DOHH2 (cell line): ENCODE data around the gene ZNF248.

Source experiments
- H3F3A ChIP-seq: fragments of 200-600 bp; sonication (generic), shearing (Covaris generic); 2 replicates; pipeline ENCODE4 v1.6.0; 2016; ENCODE audit warnings: antibody characterized with exemption, mild to moderate bottlenecking; ENCODE audit not compliant: control insufficient read depth, insufficient read depth
- H3K27ac ChIP-seq: fragments of 200-600 bp; sonication (generic); 2 replicates; pipeline ENCODE4 v1.5.1; 2014; ENCODE audit warnings: low read depth, mild to moderate bottlenecking, low read length, moderate library complexity
- H3K27me3 ChIP-seq: fragments of 200-600 bp; sonication (generic); 2 replicates; pipeline ENCODE4 v1.6.1; 2014; ENCODE audit warnings: mild to moderate bottlenecking, low read length, mixed read lengths; ENCODE audit not compliant: control insufficient read depth
- H3K36me3 ChIP-seq: fragments of 200-600 bp; sonication (generic); 2 replicates; pipeline ENCODE4 v1.6.1; 2014; ENCODE audit warnings: mild to moderate bottlenecking, low read length, moderate library complexity, mixed read lengths; ENCODE audit not compliant: control insufficient read depth
- H3K4me1 ChIP-seq: fragments of 200-600 bp; sonication (generic); 2 replicates; pipeline ENCODE4 v1.6.1; 2014; ENCODE audit warnings: mild to moderate bottlenecking, low read length, mixed read lengths; ENCODE audit not compliant: control insufficient read depth
- H3K4me2 ChIP-seq: fragments of 200-600 bp; sonication (generic); 2 replicates; pipeline ENCODE4 v1.6.0; 2014; ENCODE audit warnings: mild to moderate bottlenecking, low read length, moderate library complexity
- H3K4me3 ChIP-seq: fragments of 200-600 bp; sonication (generic); 2 replicates; pipeline ENCODE4 v1.5.1; 2014; ENCODE audit warnings: mild to moderate bottlenecking, low read length, mixed read lengths
- H3K79me2 ChIP-seq: fragments of 200-600 bp; sonication (generic); 2 replicates; pipeline ENCODE4 v1.6.1; 2014; ENCODE audit warnings: mild to moderate bottlenecking, low read length, mixed read lengths; ENCODE audit not compliant: control insufficient read depth
- H3K9me2 ChIP-seq: fragments of 200-600 bp; sonication (generic); replicated peaks from 2 replicates; pipeline ENCODE4 v1.6.1; 2014; ENCODE audit warnings: mild to moderate bottlenecking, low read length, mixed read lengths; ENCODE audit not compliant: control insufficient read depth
- H3K9me3 ChIP-seq: fragments of 200-600 bp; sonication (generic); 2 replicates; pipeline ENCODE4 v1.6.1; 2014; ENCODE audit warnings: antibody characterized with exemption, low read length, mixed read lengths; ENCODE audit not compliant: control insufficient read depth, insufficient read depth
- H4K20me1 ChIP-seq: fragments of 200-600 bp; sonication (generic); 2 replicates; pipeline ENCODE4 v1.6.0; 2014; ENCODE audit warnings: low read depth, mild to moderate bottlenecking, antibody characterized with exemption, low read length, moderate library complexity; ENCODE audit not compliant: control insufficient read depth, insufficient read depth
- EZH2phosphoT487 ChIP-seq: fragments of 200-600 bp; sonication (generic); IDR thresholded peaks from 2 replicates; pipeline ENCODE4 v1.6.1; 2017; ENCODE audit warnings: borderline replicate concordance, mild to moderate bottlenecking, antibody characterized with exemption, low read length, moderate library complexity, mixed read lengths
- TF ChIP-seq, protein P1 (sequence below): fragments of 200-600 bp; sonication (generic); IDR thresholded peaks from one replicate; pipeline ENCODE4 v1.5.1; 2014; ENCODE audit warnings: antibody characterized with exemption, mild to moderate bottlenecking, low read depth, low read length; ENCODE audit not compliant: poor library complexity, severe bottlenecking

The ZNF248 gene

DNA sequence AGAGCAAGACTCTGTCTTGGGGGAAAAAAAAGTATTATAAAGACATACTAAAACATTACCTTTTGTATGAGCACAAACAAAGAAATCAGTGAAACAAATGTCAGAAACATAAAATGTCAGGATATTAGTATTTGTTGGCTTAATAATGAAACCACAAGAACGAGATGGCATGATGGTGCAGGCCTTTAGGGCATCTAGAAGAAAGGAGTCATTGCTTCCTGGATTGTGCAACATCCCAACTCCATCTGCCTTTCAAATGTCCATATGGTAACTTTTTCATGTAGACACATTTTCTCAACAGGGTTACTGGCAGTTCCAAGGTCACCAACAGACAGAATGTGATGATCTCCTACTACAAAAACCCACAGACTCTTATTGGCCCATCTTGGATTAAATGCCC, 96.6 kb downstream of the ZNF248 start:
- no peaks in the 10 kb centered on the region for H3K4me1 ChIP-seq
- H3K4me2 ChIP-seq = no peak overlapping the region
- H3K27ac ChIP-seq = no peak overlapping the region

GRCh38 chr10:37758074-37758473, 99.3 kb downstream of the ZNF248 start:
- H3F3A ChIP-seq = no peaks in the 10 kb centered on the region
- no peaks in the 10 kb centered on the region for H3K9me3 ChIP-seq
- H4K20me1 ChIP-seq = no peaks in the 10 kb centered on the region
- H3K27ac ChIP-seq = no peak overlapping the region
- no peak overlapping the region for H3K4me3 ChIP-seq
- no peaks in the 10 kb centered on the region for H3K79me2 ChIP-seq
- H3K27me3 ChIP-seq = no peaks in the 10 kb centered on the region
- TF ChIP-seq, protein P1, sequence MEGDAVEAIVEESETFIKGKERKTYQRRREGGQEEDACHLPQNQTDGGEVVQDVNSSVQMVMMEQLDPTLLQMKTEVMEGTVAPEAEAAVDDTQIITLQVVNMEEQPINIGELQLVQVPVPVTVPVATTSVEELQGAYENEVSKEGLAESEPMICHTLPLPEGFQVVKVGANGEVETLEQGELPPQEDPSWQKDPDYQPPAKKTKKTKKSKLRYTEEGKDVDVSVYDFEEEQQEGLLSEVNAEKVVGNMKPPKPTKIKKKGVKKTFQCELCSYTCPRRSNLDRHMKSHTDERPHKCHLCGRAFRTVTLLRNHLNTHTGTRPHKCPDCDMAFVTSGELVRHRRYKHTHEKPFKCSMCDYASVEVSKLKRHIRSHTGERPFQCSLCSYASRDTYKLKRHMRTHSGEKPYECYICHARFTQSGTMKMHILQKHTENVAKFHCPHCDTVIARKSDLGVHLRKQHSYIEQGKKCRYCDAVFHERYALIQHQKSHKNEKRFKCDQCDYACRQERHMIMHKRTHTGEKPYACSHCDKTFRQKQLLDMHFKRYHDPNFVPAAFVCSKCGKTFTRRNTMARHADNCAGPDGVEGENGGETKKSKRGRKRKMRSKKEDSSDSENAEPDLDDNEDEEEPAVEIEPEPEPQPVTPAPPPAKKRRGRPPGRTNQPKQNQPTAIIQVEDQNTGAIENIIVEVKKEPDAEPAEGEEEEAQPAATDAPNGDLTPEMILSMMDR = peak; percentile 10
- no peak for TF ChIP-seq EZH2phosphoT487
- H3K4me1 ChIP-seq = no peaks in the 10 kb centered on the region
- no peak overlapping the region for H3K4me2 ChIP-seq
- no peaks in the 10 kb centered on the region for H3K36me3 ChIP-seq
- H3K9me2 ChIP-seq = no peaks in the 10 kb centered on the region

More for the DNA sequence above, 96.6 kb downstream of the ZNF248 start:
- no peaks in the 10 kb centered on the region for H3K27me3 ChIP-seq
- no peaks in the 10 kb centered on the region for H3K9me2 ChIP-seq
- no peaks in the 10 kb centered on the region for H3K36me3 ChIP-seq
- TF ChIP-seq, protein P1 = no peak
- no peak for TF ChIP-seq EZH2phosphoT487
- no peaks in the 10 kb centered on the region for H3K9me3 ChIP-seq
- no peaks in the 10 kb centered on the region for H3K79me2 ChIP-seq
- no peak overlapping the region for H3K4me3 ChIP-seq
- no peaks in the 10 kb centered on the region for H3F3A ChIP-seq
- H4K20me1 ChIP-seq = no peaks in the 10 kb centered on the region

DNA sequence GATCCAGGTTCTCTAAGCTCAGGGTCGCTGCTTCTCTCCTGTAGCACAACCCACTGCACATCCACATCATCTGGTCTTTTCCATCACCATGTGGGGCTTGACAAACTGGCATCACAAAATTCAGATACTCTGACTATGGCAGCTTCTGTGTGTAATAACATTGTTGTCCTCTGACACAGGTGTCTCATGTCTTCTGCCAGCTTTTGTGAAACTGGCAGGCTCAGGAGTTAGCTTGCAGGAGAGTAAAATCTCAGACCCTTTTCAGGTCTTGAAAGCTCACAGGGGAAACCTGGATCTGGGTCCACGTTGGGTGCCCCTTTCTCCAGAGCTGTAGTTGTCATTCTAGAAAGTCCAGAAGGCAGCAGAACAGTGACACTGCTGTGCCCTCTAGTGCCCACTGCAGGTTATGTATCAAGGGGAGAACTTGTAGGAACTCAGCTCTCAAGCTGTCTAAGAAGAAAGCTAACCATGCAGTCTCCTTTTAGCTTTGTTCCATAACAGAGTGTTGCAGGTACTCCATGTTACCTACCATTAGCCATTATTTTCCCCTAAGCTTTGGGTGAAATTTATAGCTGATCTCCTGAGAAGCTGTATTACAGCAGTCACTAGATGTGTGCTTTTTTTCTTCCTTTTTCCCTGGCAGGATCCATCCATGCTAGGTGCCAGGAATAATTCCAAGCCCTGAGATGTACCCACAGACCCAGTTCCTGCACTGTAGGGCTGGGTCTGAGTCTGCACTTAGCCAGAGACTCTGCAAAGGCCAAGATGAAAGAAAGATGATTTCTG, 102.7 kb downstream of the ZNF248 start:
- no peaks in the 10 kb centered on the region for H3K9me3 ChIP-seq
- H3K9me2 ChIP-seq = no peaks in the 10 kb centered on the region
- H3K4me2 ChIP-seq = no peak overlapping the region

More for the DNA sequence above, 102.7 kb downstream of the ZNF248 start:
- TF ChIP-seq EZH2phosphoT487 = no peak
- TF ChIP-seq, protein P1 = peak; percentile 73
- Histone ChIP-seq H4K20me1 (no peaks in the 10 kb centered on the region), H3F3A (no peaks in the 10 kb centered on the region), H3K36me3 (no peaks in the 10 kb centered on the region), H3K27ac (no peak overlapping the region), H3K4me3 (no peak overlapping the region), H3K79me2 (no peaks in the 10 kb centered on the region), H3K27me3 (no peaks in the 10 kb centered on the region), H3K4me1 (no peaks in the 10 kb centered on the region)
